Natural killer cell (primary cell): ENCODE results near the gene MESP2. TPM values are rescaled to one million over a fixed set of nuclear protein-coding genes. Genes with fewer than 3 reads are reported as not detected.

Experiments
- ATAC-seq, 3 donors: fragments of 150-1000 bp in 2 of 3; fragments of 200-7000 bp in 1 of 3; cut with Tn5 transposase; 1 replicate in 1 of 3; 2 replicates in 2 of 3; pipeline ENCODE4 v1.10.0; 2021; ENCODE audit warnings: mild to moderate bottlenecking in 2 of 3, moderate library complexity in 2 of 3
- DNase-seq, 2 donors: peaks; one replicate each; pipeline versions ENCODE4 v3.0.0 to v3.0.0-alpha.2; 2013 to 2021; ENCODE audit warnings: mixed read lengths in 1 of 2
- H3K27ac ChIP-seq: one replicate; pipeline ENCODE4 v1.5.1; 2013; ENCODE audit warnings: mild to moderate bottlenecking, low read length
- H3K27me3 ChIP-seq: one replicate; pipeline ENCODE4 v1.6.1; 2013; ENCODE audit warnings: low read length; ENCODE audit not compliant: control insufficient read depth, insufficient read depth
- H3K36me3 ChIP-seq: one replicate; pipeline ENCODE4 v1.6.1; 2013; ENCODE audit warnings: low read length; ENCODE audit not compliant: control insufficient read depth, insufficient read depth
- H3K4me1 ChIP-seq: one replicate; pipeline ENCODE4 v1.6.1; 2013; ENCODE audit warnings: low read length; ENCODE audit not compliant: control insufficient read depth, insufficient read depth
- H3K4me3 ChIP-seq: one replicate; pipeline ENCODE4 v1.5.1; 2013; ENCODE audit warnings: low read length
- H3K9me3 ChIP-seq: one replicate; pipeline ENCODE4 v1.6.1; 2013; ENCODE audit warnings: low read length; ENCODE audit not compliant: control insufficient read depth, insufficient read depth
- H3K27ac Mint-ChIP-seq, 2 donors: one replicate each; pipeline ENCODE4 v1.8.0; 2022; ENCODE audit warnings: mild to moderate bottlenecking in 2 of 2, mixed read lengths in 2 of 2, moderate library complexity in 1 of 2
- H3K27me3 Mint-ChIP-seq, 2 donors: one replicate each; pipeline ENCODE4 v1.8.0; 2022; ENCODE audit warnings: low read depth in 2 of 2, mixed read lengths in 2 of 2
- H3K36me3 Mint-ChIP-seq: one replicate; pipeline ENCODE4 v1.8.0; 2022; ENCODE audit warnings: mixed read lengths
- H3K4me1 Mint-ChIP-seq, 2 donors: one replicate each; pipeline ENCODE4 v1.8.0; 2022; ENCODE audit warnings: mixed read lengths in 2 of 2
- H3K4me3 Mint-ChIP-seq: one replicate; pipeline ENCODE4 v1.8.0; 2022; ENCODE audit warnings: mild to moderate bottlenecking, moderate library complexity, mixed read lengths
- H3K9me3 Mint-ChIP-seq, 2 donors: one replicate each; pipeline ENCODE4 v1.8.0; 2022; ENCODE audit warnings: mixed read lengths in 2 of 2
- CTCF ChIP-seq: fragments of 200-600 bp; IDR thresholded peaks from one replicate; pipeline ENCODE4 v1.8.0; 2022; ENCODE audit warnings: antibody characterized with exemption
- WGBS: methylation state at CpG from one replicate; pipeline ENCODE4 v1.1.7; 2013; ENCODE audit warnings: missing lambda C conversion rate; ENCODE audit not compliant: insufficient coverage; 5-methylcytosine and 5-hydroxymethylcytosine counted together
- intact Hi-C: fragments of 100-400 bp; cut with micrococcal nuclease; formaldehyde crosslinking; loops from one replicate; pipeline ENCODE4 v1.14.2; 2022
- total RNA-seq, 4 donors: library from RNA; stranded (reverse); fragments of 120-200 nt in 1 of 4; gene quantifications; one replicate each; pipeline versions ENCODE4 v1.2.3 to v1.2.4, GENCODE V29; 2013 to 2022

MESP2 gene
- total RNA-seq, 3 donors from 2014 or later (not counting 1 experiment from before 2014, with no cell fraction given), result not detected

GRCh38 chr15:89743011-89743410, 33.1 kb upstream of the MESP2 start:
- Histone ChIP-seq H3K36me3 (no peaks in the 10 kb centered on the region), H3K27me3 (no peaks in the 10 kb centered on the region), H3K9me3 (no peaks in the 10 kb centered on the region), H3K4me1 (peaks cover 7% of the 10 kb centered on the region), H3K27ac (no peak overlapping the region), H3K4me3 (no peak overlapping the region)
- DNase-seq (no peak), ATAC-seq (no peak)
- Mint-ChIP-seq H3K27me3 (no peaks in the 10 kb centered on the region), H3K27ac (no peak overlapping the region), H3K36me3 (no peaks in the 10 kb centered on the region), H3K4me1 (peaks cover 0 to 4% of the 10 kb centered on the region in 2 donors), H3K4me3 (no peak overlapping the region), H3K9me3 (no peaks in the 10 kb centered on the region)
- intact Hi-C loops, result loop anchor here (5.0 kb wide), 1 partner anchor 329 kb away; no protein-coding TSS in a partner anchor
- 83% methylated on average over 8 of the region's 8 CpGs for WGBS
- TF ChIP-seq CTCF, result no peak

GRCh38 chr15:89743594-89743993, 32.5 kb upstream of the MESP2 start:
- no peak overlapping the region for H3K4me3 Mint-ChIP-seq

DNA sequence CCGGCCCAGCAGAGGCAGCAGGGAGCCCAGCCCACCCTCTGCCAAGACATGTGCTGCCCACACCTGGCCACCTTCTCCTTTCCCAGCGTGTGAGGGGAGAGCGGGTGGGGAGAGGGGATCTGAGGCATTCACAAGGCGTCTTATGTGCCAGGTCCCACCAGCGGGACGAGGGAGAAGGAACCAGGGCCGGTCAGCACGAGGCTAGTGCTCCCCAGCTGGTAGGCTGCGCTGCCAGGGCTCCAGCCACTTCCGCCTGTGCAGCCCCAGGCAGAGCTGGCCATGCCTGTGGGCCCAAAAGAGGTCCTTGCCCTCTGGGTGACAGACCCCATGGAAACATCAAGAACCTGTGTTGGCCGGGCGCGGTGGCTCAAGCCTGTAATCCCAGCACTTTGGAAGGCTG, 31.0 kb upstream of the MESP2 start:
- peaks cover 0 to 6% of the 10 kb centered on the region in 2 donors for H3K4me1 Mint-ChIP-seq
- 92% methylated on average over 13 of the region's 13 CpGs for WGBS
- no peak for ATAC-seq
- TF ChIP-seq CTCF, result no peak
- Histone ChIP-seq H3K27ac (no peak overlapping the region), H3K4me1 (peaks cover 11% of the 10 kb centered on the region), H3K9me3 (no peaks in the 10 kb centered on the region), H3K27me3 (peaks cover 2% of the 10 kb centered on the region), H3K4me3 (no peak overlapping the region), H3K36me3 (no peaks in the 10 kb centered on the region)
- intact Hi-C loops, result no loop called here
- no peaks in the 10 kb centered on the region for H3K36me3 Mint-ChIP-seq
- no peaks in the 10 kb centered on the region for H3K27me3 Mint-ChIP-seq
- DNase-seq, result no peak
- H3K4me3 Mint-ChIP-seq, result no peak overlapping the region
- no peaks in the 10 kb centered on the region for H3K9me3 Mint-ChIP-seq
- no peak overlapping the region for H3K27ac Mint-ChIP-seq

More at GRCh38 chr15:89743594-89743993, 32.5 kb upstream of the MESP2 start:
- Histone ChIP-seq H3K4me1 (peaks cover 7% of the 10 kb centered on the region), H3K4me3 (no peak overlapping the region), H3K27me3 (no peaks in the 10 kb centered on the region), H3K9me3 (no peaks in the 10 kb centered on the region), H3K27ac (no peak overlapping the region), H3K36me3 (no peaks in the 10 kb centered on the region)
- ATAC-seq, result no peak
- Mint-ChIP-seq H3K27me3 (no peaks in the 10 kb centered on the region), H3K9me3 (no peaks in the 10 kb centered on the region), H3K36me3 (no peaks in the 10 kb centered on the region), H3K4me1 (peaks cover 0 to 4% of the 10 kb centered on the region in 2 donors), H3K27ac (no peak overlapping the region)
- intact Hi-C loops, result loop anchor here (5.0 kb wide), 1 partner anchor 329 kb away; no protein-coding TSS in a partner anchor
- WGBS, result 88% methylated on average over 7 of the region's 8 CpGs
- no peak for TF ChIP-seq CTCF
- DNase-seq, result no peak

GRCh38 chr15:89745768-89746167, 30.4 kb upstream of the MESP2 start:
- 89% methylated on average over 1 of the region's 1 CpG for WGBS
- H3K36me3 Mint-ChIP-seq, result no peaks in the 10 kb centered on the region
- TF ChIP-seq CTCF, result no peak
- Histone ChIP-seq H3K36me3 (no peaks in the 10 kb centered on the region), H3K9me3 (no peaks in the 10 kb centered on the region), H3K4me3 (no peak overlapping the region), H3K27me3 (peaks cover 2% of the 10 kb centered on the region), H3K4me1 (peaks cover 12% of the 10 kb centered on the region), H3K27ac (no peak overlapping the region)
- no peaks in the 10 kb centered on the region for H3K9me3 Mint-ChIP-seq
- H3K27me3 Mint-ChIP-seq, result no peaks in the 10 kb centered on the region
- no peak for ATAC-seq
- intact Hi-C loops, result no loop called here
- H3K27ac Mint-ChIP-seq, result no peak overlapping the region
- H3K4me3 Mint-ChIP-seq, result no peak overlapping the region
- no peak for DNase-seq
- peaks cover 0 to 4% of the 10 kb centered on the region in 2 donors for H3K4me1 Mint-ChIP-seq
